Measurements from ENCODE around the gene GPR132.
A peak's percentile ranks its signal among the peaks of the same experiment; 100 is the strongest.

The GPR132 gene

GRCh38 chr14:105075379-105076295 lies 10.4 kb upstream of the GPR132 start:
- H3K27ac ChIP-seq, result peak overlapping the region; percentile 71 to 87 (median 80)
- no peaks in the 10 kb centered on the region for H3K36me3 ChIP-seq
- peak overlapping the region; percentile 34 to 58 (median 41); a peak in 15 of 20 replicates for H3K4me3 ChIP-seq
- peaks cover 65 to 69% (median 67%) of the 10 kb centered on the region in 10 experiments for H3K4me1 ChIP-seq
- H3K9me3 ChIP-seq (replicated peaks in 1 of 11), result peaks cover 0 to 12% (median 7%) of the 10 kb centered on the region in 11 experiments; a peak in 7 of 22 replicates
- no peaks in the 10 kb centered on the region for H4K20me1 ChIP-seq
- no peak for TF ChIP-seq Cebpa-rat (IDR thresholded peaks at IDR 0.05)
- H3K4me2 ChIP-seq, result peak overlapping the region; percentile 78 to 99 (median 95)
- no peaks in the 10 kb centered on the region for H3K27me3 ChIP-seq
- peak overlapping the region; percentile 65 to 81 (median 77) for H3K9ac ChIP-seq

- H3K27me3 ChIP-seq, result no peaks in the 10 kb centered on the region
- no peaks in the 10 kb centered on the region for H3K36me3 ChIP-seq
- peaks cover 75 to 79% (median 77%) of the 10 kb centered on the region in 10 experiments for H3K4me1 ChIP-seq
- peaks cover 0 to 4% (median under 1%) of the 10 kb centered on the region in 11 experiments; a peak in 5 of 22 replicates for H3K9me3 ChIP-seq (replicated peaks in 1 of 11)
- H4K20me1 ChIP-seq, result no peaks in the 10 kb centered on the region
- H3K4me2 ChIP-seq, result peak overlapping the region; percentile 78 to 99 (median 87)
- peak overlapping the region; percentile 46 to 68 (median 61); a peak in 18 of 22 replicates for H3K9ac ChIP-seq
- TF ChIP-seq Cebpa-rat (IDR thresholded peaks at IDR 0.05), result no peak
- H3K4me3 ChIP-seq, result peak overlapping the region in 2 of 10 experiments; percentile 16 to 19; a peak in 4 of 20 replicates
- H3K27ac ChIP-seq, result peak overlapping the region; percentile 16 to 70 (median 63); a peak in 18 of 22 replicates
These were observed 9.4 kb upstream of the GPR132 start for GRCh38 chr14:105074601-105075053.

GRCh38 chr14:105073720-105074600 lies 8.7 kb upstream of the GPR132 start:
- Histone ChIP-seq H3K4me2 (peak overlapping the region; percentile 78 to 99 (median 87)), H3K9me3 (replicated peaks in 1 of 11) (no peaks in the 10 kb centered on the region), H3K36me3 (no peaks in the 10 kb centered on the region), H4K20me1 (no peaks in the 10 kb centered on the region), H3K9ac (peak overlapping the region; percentile 46 to 68 (median 61); a peak in 18 of 22 replicates), H3K4me3 (peak overlapping the region in 1 of 10 experiments; percentile 16; a peak in 1 of 20 replicates), H3K27ac (peak overlapping the region in 9 of 11 experiments; percentile 49 to 70 (median 64); a peak in 15 of 22 replicates), H3K4me1 (peaks cover 82 to 86% (median 84%) of the 10 kb centered on the region in 10 experiments), H3K27me3 (no peaks in the 10 kb centered on the region)
- TF ChIP-seq Cebpa-rat (IDR thresholded peaks at IDR 0.05), result no peak

- H4K20me1 ChIP-seq, result no peaks in the 10 kb centered on the region
- H3K36me3 ChIP-seq, result no peaks in the 10 kb centered on the region
- H3K27me3 ChIP-seq, result no peaks in the 10 kb centered on the region
- H3K9me3 ChIP-seq (replicated peaks in 1 of 11), result no peaks in the 10 kb centered on the region
- no peak overlapping the region for H3K4me3 ChIP-seq
- H3K9ac ChIP-seq, result no peak overlapping the region; a peak in 1 of 22 replicates
- no peak overlapping the region; a peak in 1 of 22 replicates for H3K27ac ChIP-seq
- H3K4me1 ChIP-seq, result peaks cover 89 to 95% (median 92%) of the 10 kb centered on the region in 10 experiments
- TF ChIP-seq Cebpa-rat (IDR thresholded peaks at IDR 0.05), result no peak
- peak overlapping the region; percentile 78 to 99 (median 87) for H3K4me2 ChIP-seq
These were observed 7.9 kb upstream of the GPR132 start for GRCh38 chr14:105072892-105073719.

- TF ChIP-seq Cebpa-rat (IDR thresholded peaks at IDR 0.05), result no peak
- no peaks in the 10 kb centered on the region for H3K27me3 ChIP-seq
- H4K20me1 ChIP-seq, result no peaks in the 10 kb centered on the region
- H3K4me3 ChIP-seq, result no peak overlapping the region
- no peaks in the 10 kb centered on the region for H3K9me3 ChIP-seq (replicated peaks in 1 of 11)
- peaks cover 93 to 97% (median 95%) of the 10 kb centered on the region in 10 experiments for H3K4me1 ChIP-seq
- no peak overlapping the region; a peak in 1 of 22 replicates for H3K27ac ChIP-seq
- no peak overlapping the region for H3K9ac ChIP-seq
- peak overlapping the region; percentile 78 to 99 (median 87) for H3K4me2 ChIP-seq
- no peaks in the 10 kb centered on the region for H3K36me3 ChIP-seq
These were observed 7.2 kb upstream of the GPR132 start for GRCh38 chr14:105072381-105072861.

GRCh38 chr14:105071942-105072341 lies 6.7 kb upstream of the GPR132 start:
- Histone ChIP-seq H4K20me1 (no peaks in the 10 kb centered on the region), H3K9ac (no peak overlapping the region), H3K9me3 (replicated peaks in 1 of 11) (no peaks in the 10 kb centered on the region), H3K27ac (no peak overlapping the region), H3K27me3 (no peaks in the 10 kb centered on the region), H3K4me1 (peaks cover 93 to 97% (median 95%) of the 10 kb centered on the region in 10 experiments), H3K36me3 (no peaks in the 10 kb centered on the region), H3K4me3 (no peak overlapping the region), H3K4me2 (peak overlapping the region; percentile 78 to 99 (median 86); a peak in 21 of 22 replicates)
- TF ChIP-seq Cebpa-rat (IDR thresholded peaks at IDR 0.05), result no peak

GRCh38 chr14:105071326-105071725 lies 6.1 kb upstream of the GPR132 start:
- TF ChIP-seq Cebpa-rat (IDR thresholded peaks at IDR 0.05), result no peak
- no peaks in the 10 kb centered on the region for H3K9me3 ChIP-seq (replicated peaks in 1 of 11)
- peaks cover 93 to 97% (median 95%) of the 10 kb centered on the region in 10 experiments for H3K4me1 ChIP-seq
- peak overlapping the region in 7 of 11 experiments; percentile 61 to 75 (median 70); a peak in 6 of 22 replicates for H3K27ac ChIP-seq
- H3K4me3 ChIP-seq, result no peak overlapping the region
- peak overlapping the region in 3 of 11 experiments; percentile 29 to 49 (median 44); a peak in 2 of 22 replicates for H3K9ac ChIP-seq
- no peaks in the 10 kb centered on the region for H3K27me3 ChIP-seq
- H4K20me1 ChIP-seq, result no peaks in the 10 kb centered on the region
- no peaks in the 10 kb centered on the region for H3K36me3 ChIP-seq
- H3K4me2 ChIP-seq, result peak overlapping the region; percentile 78 to 99 (median 85)
